SH-SY5Y (cell line): Measurements from ENCODE around the gene ETS1.

Experiments
- GATA2 ChIP-seq: IDR thresholded peaks from 2 replicates; pipeline ENCODE4 v1.6.1; 2011; ENCODE audit warnings: mild to moderate bottlenecking, low read depth, low read length
- GATA3 ChIP-seq: IDR thresholded peaks from 2 replicates; pipeline ENCODE4 v1.6.1; 2011; ENCODE audit warnings: low read depth, mild to moderate bottlenecking, low read length, moderate library complexity

DNA sequence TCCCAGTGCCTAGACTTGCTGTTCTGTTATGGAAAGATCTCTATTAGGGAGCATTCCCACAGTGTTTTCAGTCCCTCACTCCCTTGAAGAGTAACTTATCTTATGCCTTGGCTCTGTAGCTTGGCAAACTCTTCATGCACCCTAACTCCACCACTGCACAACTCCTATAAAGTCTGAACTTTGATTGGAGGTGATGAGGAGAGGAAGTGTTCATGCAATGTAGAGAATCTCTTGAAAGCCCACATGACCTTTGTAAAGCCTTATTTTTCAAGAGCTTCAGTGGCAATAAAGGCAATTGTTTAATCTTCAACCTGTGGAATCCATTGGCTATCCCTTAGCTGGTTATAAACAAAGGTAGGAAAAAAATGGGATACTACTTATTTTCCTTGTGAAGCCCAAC lies 176.2 kb downstream of the ETS1 start:
- TF ChIP-seq GATA2 (no peak), GATA3 (no peak)
